Adrenal gland (tissue), 12 donors: Measurements from ENCODE around the gene CGN. TPM values are rescaled to one million over a fixed set of nuclear protein-coding genes. Genes with fewer than 3 reads are reported as not detected.

Experiments
- DNase-seq, 7 donors: peaks; one replicate each; pipeline ENCODE4 v3.0.0-alpha.2; 2019 to 2020
- H3K27ac ChIP-seq, 5 donors: fragments of 200-600 bp; sonication (generic) in 4 of 5; 1 replicate in 3 of 5; 2 replicates in 2 of 5; pipeline versions ENCODE4 v1.5.1 to v1.8.0; 2016 to 2020; ENCODE audit warnings: mild to moderate bottlenecking in 1 of 5
- H3K27me3 ChIP-seq: fragments of 200-600 bp; 2 replicates; pipeline ENCODE4 v1.8.0; 2021
- H3K36me3 ChIP-seq, 2 donors: fragments of 200-600 bp; replicated peaks in 1 of 2; 1 replicate in 1 of 2; 2 replicates in 1 of 2; pipeline versions ENCODE4 v1.5.1 to v1.8.0; 2018 to 2022
- H3K4me1 ChIP-seq, 2 donors: fragments of 200-600 bp; replicated peaks in 1 of 2; 1 replicate in 1 of 2; 2 replicates in 1 of 2; pipeline versions ENCODE4 v1.5.1 to v1.8.0; 2018 to 2021
- H3K4me3 ChIP-seq, 4 donors: fragments of 200-600 bp; sonication (generic) in 3 of 4; one replicate each; pipeline ENCODE4 v1.5.1; 2016 to 2018
- H3K9me3 ChIP-seq, 3 donors: fragments of 200-600 bp; sonication (generic) in 1 of 3; replicated peaks in 1 of 3; 1 replicate in 2 of 3; 2 replicates in 1 of 3; pipeline versions ENCODE4 v1.5.1 to v1.8.0; 2016 to 2021
- CTCF ChIP-seq, 6 experiments: fragments of 450-650 bp in 4 of 6; fragments of 200-600 bp in 2 of 6; sonication (generic) in 1 of 6; IDR thresholded peaks; 1 replicate in 5 of 6; 2 replicates in 1 of 6; pipeline versions ENCODE4 v1.5.1 to v1.8.0; 2016 to 2021; ENCODE audit warnings: antibody characterized with exemption in 6 of 6, mild to moderate bottlenecking in 2 of 6, moderate library complexity in 1 of 6
- POLR2A ChIP-seq, 2 donors: fragments of 450-650 bp; IDR thresholded peaks; one replicate each; pipeline ENCODE4 v1.6.1; 2017; ENCODE audit warnings: antibody characterized with exemption in 2 of 2, mild to moderate bottlenecking in 2 of 2, moderate library complexity in 1 of 2
- WGBS, 4 donors: extraction: QIAGEN DNeasy Blood & Tissue Kit in 2 of 4; methylation state at CpG; one replicate each; pipeline versions ENCODE4 v1.1.5 to v1.1.7; 2013 to 2017; 5-methylcytosine and 5-hydroxymethylcytosine counted together
- intact Hi-C, 2 donors: fragments of 100-400 bp; cut with DNase I; formaldehyde crosslinking; loops; one replicate each; pipeline versions ENCODE4 v1.14.1 to v1.15.0; 2022 to 2023
- polyA plus RNA-seq, 3 donors: library from polyadenylated mRNA; stranded (reverse); fragments of 200-250 nt in 2 of 3; fragments of 350-450 nt in 1 of 3; fragmentation: Illumina TruSeq in 1 of 3; extraction: RNeasy Lipid Tissue Mini Kit (QIAGEN cat#74804) in 1 of 3; gene quantifications; one replicate each; pipeline ENCODE4 v1.2.3, GENCODE V29; 2013 to 2014
- total RNA-seq, 9 donors: library from RNA; depleted of rRNA in 4 of 9; stranded (reverse); fragments of >200 nt in 4 of 9; fragments of 120-200 nt in 1 of 9; fragmentation: NEBNext Ultra II Directional in 1 of 9; extraction: Animal tissue kit (Norgen Biotek cat#: 25700) in 1 of 9; gene quantifications; one replicate each; pipeline versions ENCODE4 v1.1.0 to v1.2.4, GENCODE V29; 2013 to 2023
- donor health status: healthy with polysubstance abuse.
- donor health status: Bipolar disorder and iron deficiency.
- donor health status: DM: yes; HTN: yes; CAD: no.
- donor health status: DM: no; HTN: no; CAD: no.
- donor health status: DM: no; HTN: no; CAD: no.
- donor health status: DM: yes; HTN: yes; CAD: no.

The CGN gene
- total and polyA plus RNA-seq, 12 donors: 0.06 to 5.8 (median 0.82) TPM

GRCh38 chr1:151547119-151547899, 36.1 kb downstream of the CGN start:
- DNase-seq: peak in 6 of 7 donors; percentile 70 to 93 (median 90)
- H3K4me1 ChIP-seq: peaks cover 12 to 20% of the 10 kb centered on the region in 2 donors
- WGBS, 4 donors: 45 to 51% (median 49%) methylated on average over 7 of the region's 7 CpGs
- no peak overlapping the region for H3K4me3 ChIP-seq
- H3K27ac ChIP-seq: peak overlapping the region in 3 of 5 donors; percentile 30 to 65 (median 46)
- no peaks in the 10 kb centered on the region for H3K27me3 ChIP-seq
- TF ChIP-seq POLR2A (IDR thresholded peaks at IDR 0.05): no peak
- no peak for TF ChIP-seq CTCF (IDR thresholded peaks at IDR 0.05)
- intact Hi-C loops: no loop called here
- no peaks in the 10 kb centered on the region for H3K9me3 ChIP-seq
- H3K36me3 ChIP-seq: no peaks in the 10 kb centered on the region

GRCh38 chr1:151547900-151548230, 36.7 kb downstream of the CGN start:
- H3K36me3 ChIP-seq: no peaks in the 10 kb centered on the region
- no peak for DNase-seq

GRCh38 chr1:151549199-151549598, 38.0 kb downstream of the CGN start:
- no peak for TF ChIP-seq POLR2A (IDR thresholded peaks at IDR 0.05)
- no peak for TF ChIP-seq CTCF (IDR thresholded peaks at IDR 0.05)
- no peak for DNase-seq
- Histone ChIP-seq H3K27me3 (no peaks in the 10 kb centered on the region), H3K4me3 (no peak overlapping the region), H3K36me3 (no peaks in the 10 kb centered on the region), H3K9me3 (no peaks in the 10 kb centered on the region), H3K27ac (no peak overlapping the region), H3K4me1 (peaks cover 12 to 19% of the 10 kb centered on the region in 2 donors)
- WGBS, 4 donors: 53 to 76% (median 65%) methylated on average over 2 of the region's 2 CpGs
- intact Hi-C loops: no loop called here

More at GRCh38 chr1:151547900-151548230, 36.7 kb downstream of the CGN start:
- Histone ChIP-seq H3K27me3 (no peaks in the 10 kb centered on the region), H3K4me1 (peaks cover 12 to 19% of the 10 kb centered on the region in 2 donors), H3K27ac (peak overlapping the region in 3 of 5 donors; percentile 30 to 46 (median 36)), H3K9me3 (no peaks in the 10 kb centered on the region), H3K4me3 (no peak overlapping the region)
- WGBS, 4 donors: 96 to 100% (median 98%) methylated on average over 3 of the region's 3 CpGs
- TF ChIP-seq POLR2A (IDR thresholded peaks at IDR 0.05) (no peak), CTCF (IDR thresholded peaks at IDR 0.05) (no peak)
- intact Hi-C loops: no loop called here

GRCh38 chr1:151553659-151554058, 42.5 kb downstream of the CGN start:
- intact Hi-C loops: no loop called here
- no peaks in the 10 kb centered on the region for H3K9me3 ChIP-seq
- peaks cover 6 to 9% of the 10 kb centered on the region in 2 donors for H3K4me1 ChIP-seq
- 93 to 98% (median 96%) methylated on average over 4 of the region's 4 CpGs for WGBS, 4 donors
- no peaks in the 10 kb centered on the region for H3K27me3 ChIP-seq
- H3K4me3 ChIP-seq: no peak overlapping the region
- no peak overlapping the region for H3K27ac ChIP-seq
- no peaks in the 10 kb centered on the region for H3K36me3 ChIP-seq
- DNase-seq: no peak
- TF ChIP-seq POLR2A (IDR thresholded peaks at IDR 0.05) (no peak), CTCF (IDR thresholded peaks at IDR 0.05) (no peak)
